BLaER1 treated with 17β-estradiol and CSF1 and Interleukin-3, amounts not matched to agents 10 nM and 100 nM (cell line): ENCODE measurements around the gene STARD13.
"Not testable (repeated sequence)": the region's sequence is repeated elsewhere in the genome, so short reads cannot be mapped to it uniquely, and the experiment has no call there.

Experiments
- H3K27ac ChIP-seq, 11 experiments: shearing (Covaris generic); formaldehyde crosslinking; 2 replicates each; pipeline ENCODE4 v1.8.1; 2022
- H3K27me3 ChIP-seq, 11 experiments: shearing (Covaris generic); formaldehyde crosslinking; 2 replicates each; pipeline ENCODE4 v1.8.1; 2022
- H3K36me3 ChIP-seq, 11 experiments: shearing (Covaris generic); formaldehyde crosslinking; 2 replicates each; pipeline ENCODE4 v1.8.1; 2022
- H3K4me1 ChIP-seq, 10 experiments: shearing (Covaris generic); formaldehyde crosslinking; 2 replicates each; pipeline ENCODE4 v1.8.1; 2022
- H3K4me2 ChIP-seq, 11 experiments: shearing (Covaris generic); formaldehyde crosslinking; 2 replicates each; pipeline ENCODE4 v1.8.1; 2022
- H3K4me3 ChIP-seq, 10 experiments: shearing (Covaris generic); formaldehyde crosslinking; 2 replicates each; pipeline ENCODE4 v1.8.1; 2022
- H3K9ac ChIP-seq, 11 experiments: shearing (Covaris generic); formaldehyde crosslinking; 2 replicates each; pipeline ENCODE4 v1.8.1; 2022
- H3K9me3 ChIP-seq, 11 experiments: shearing (Covaris generic); formaldehyde crosslinking; replicated peaks in 1 of 11; 2 replicates each; pipeline ENCODE4 v1.8.1; 2022
- H4K20me1 ChIP-seq, 11 experiments: shearing (Covaris generic); formaldehyde crosslinking; 2 replicates each; pipeline ENCODE4 v1.8.1; 2022
- Cebpa-rat ChIP-seq, 11 experiments: shearing (Covaris generic); IDR thresholded peaks; 2 replicates each; pipeline ENCODE4 v1.8.1; 2022

The STARD13 gene

GRCh38 chr13:33178209-33178840 is 107.2 kb downstream of the STARD13 start:
- no peaks in the 10 kb centered on the region for H3K27me3 ChIP-seq
- H3K9me3 ChIP-seq: peaks cover 0 to 7% (median 0%) of the 10 kb centered on the region in 11 experiments; a peak in 2 of 22 replicates
- no peak overlapping the region for H3K4me2 ChIP-seq
- no peak overlapping the region for H3K27ac ChIP-seq
- no peak for TF ChIP-seq Cebpa-rat (IDR thresholded peaks at IDR 0.05)
- no peaks in the 10 kb centered on the region; a peak in 1 of 22 replicates for H3K36me3 ChIP-seq
- peaks cover 0 to 16% (median 0%) of the 10 kb centered on the region in 10 experiments; a peak in 6 of 20 replicates for H3K4me1 ChIP-seq
- H4K20me1 ChIP-seq: no peaks in the 10 kb centered on the region
- no peak overlapping the region for H3K4me3 ChIP-seq
- H3K9ac ChIP-seq: no peak overlapping the region

GRCh38 chr13:33177340-33178208 is 108.0 kb downstream of the STARD13 start:
- not testable (repeated sequence) for H3K4me3 ChIP-seq, H3K36me3 ChIP-seq, H3K9me3 ChIP-seq, H3K27ac ChIP-seq, H4K20me1 ChIP-seq, H3K9ac ChIP-seq, H3K27me3 ChIP-seq, H3K4me2 ChIP-seq
- peaks cover 0 to 10% (median 0%) of the 10 kb centered on the region in 10 experiments; a peak in 5 of 20 replicates for H3K4me1 ChIP-seq

- Histone ChIP-seq H3K4me3 (no peak overlapping the region), H4K20me1 (no peaks in the 10 kb centered on the region), H3K27ac (no peak overlapping the region), H3K36me3 (no peaks in the 10 kb centered on the region; a peak in 1 of 22 replicates), H3K27me3 (no peaks in the 10 kb centered on the region), H3K9me3 (peaks cover 0 to 7% (median 0%) of the 10 kb centered on the region in 11 experiments; a peak in 2 of 22 replicates), H3K9ac (no peak overlapping the region), H3K4me1 (peaks cover 0 to 10% (median 0%) of the 10 kb centered on the region in 10 experiments; a peak in 5 of 20 replicates), H3K4me2 (no peak overlapping the region)
- TF ChIP-seq Cebpa-rat (IDR thresholded peaks at IDR 0.05): no peak
Observed at GRCh38 chr13:33176526-33176925, 109.0 kb downstream of the STARD13 start.

- TF ChIP-seq Cebpa-rat (IDR thresholded peaks at IDR 0.05): no peak
- no peak overlapping the region for H3K9ac ChIP-seq
- no peak overlapping the region for H3K4me3 ChIP-seq
- no peak overlapping the region for H3K27ac ChIP-seq
- H3K27me3 ChIP-seq: no peaks in the 10 kb centered on the region
- H4K20me1 ChIP-seq: no peaks in the 10 kb centered on the region
- no peaks in the 10 kb centered on the region; a peak in 1 of 22 replicates for H3K36me3 ChIP-seq
- no peak overlapping the region for H3K4me2 ChIP-seq
- peaks cover 0 to 7% (median 0%) of the 10 kb centered on the region in 11 experiments; a peak in 2 of 22 replicates for H3K9me3 ChIP-seq
- peaks cover 0 to 10% (median 0%) of the 10 kb centered on the region in 10 experiments; a peak in 5 of 20 replicates for H3K4me1 ChIP-seq
Observed at GRCh38 chr13:33175991-33176390, 109.6 kb downstream of the STARD13 start.

GRCh38 chr13:33174931-33175330 is 110.6 kb downstream of the STARD13 start:
- peaks cover 0 to 10% (median 0%) of the 10 kb centered on the region in 10 experiments; a peak in 5 of 20 replicates for H3K4me1 ChIP-seq
- H4K20me1 ChIP-seq: no peaks in the 10 kb centered on the region
- TF ChIP-seq Cebpa-rat (IDR thresholded peaks at IDR 0.05): no peak
- peak overlapping the region in 5 of 11 experiments; percentile 0 to 44 (median 19); a peak in 6 of 22 replicates for H3K4me2 ChIP-seq
- H3K27me3 ChIP-seq: no peaks in the 10 kb centered on the region
- H3K4me3 ChIP-seq: no peak overlapping the region
- no peak overlapping the region for H3K27ac ChIP-seq
- H3K36me3 ChIP-seq: no peaks in the 10 kb centered on the region; a peak in 1 of 22 replicates
- H3K9me3 ChIP-seq: peaks cover 0 to 7% (median 0%) of the 10 kb centered on the region in 11 experiments; a peak in 2 of 22 replicates
- no peak overlapping the region for H3K9ac ChIP-seq

GRCh38 chr13:33174491-33174890 is 111.1 kb downstream of the STARD13 start:
- no peak overlapping the region for H3K27ac ChIP-seq
- TF ChIP-seq Cebpa-rat (IDR thresholded peaks at IDR 0.05): no peak
- H4K20me1 ChIP-seq: no peaks in the 10 kb centered on the region
- no peak overlapping the region for H3K9ac ChIP-seq
- H3K9me3 ChIP-seq: peaks cover 0 to 7% (median 0%) of the 10 kb centered on the region in 11 experiments; a peak in 2 of 22 replicates
- H3K27me3 ChIP-seq: no peaks in the 10 kb centered on the region
- peaks cover 0 to 10% (median 0%) of the 10 kb centered on the region in 10 experiments; a peak in 5 of 20 replicates for H3K4me1 ChIP-seq
- peak overlapping the region in 5 of 11 experiments; percentile 0 to 44 (median 19); a peak in 5 of 22 replicates for H3K4me2 ChIP-seq
- H3K4me3 ChIP-seq: no peak overlapping the region
- no peaks in the 10 kb centered on the region; a peak in 1 of 22 replicates for H3K36me3 ChIP-seq

GRCh38 chr13:33172911-33173310 is 112.6 kb downstream of the STARD13 start:
- Histone ChIP-seq H3K27me3 (no peaks in the 10 kb centered on the region), H3K27ac (no peak overlapping the region), H3K9ac (no peak overlapping the region), H3K9me3 (peaks cover 0 to 3% (median 0%) of the 10 kb centered on the region in 11 experiments; a peak in 2 of 22 replicates), H3K4me2 (no peak overlapping the region), H4K20me1 (no peaks in the 10 kb centered on the region), H3K4me3 (no peak overlapping the region), H3K36me3 (no peaks in the 10 kb centered on the region; a peak in 1 of 22 replicates), H3K4me1 (peaks cover 0 to 10% (median 0%) of the 10 kb centered on the region in 10 experiments; a peak in 5 of 20 replicates)
- no peak for TF ChIP-seq Cebpa-rat (IDR thresholded peaks at IDR 0.05)

- Histone ChIP-seq H4K20me1 (no peaks in the 10 kb centered on the region), H3K27me3 (no peaks in the 10 kb centered on the region), H3K9me3 (peaks cover 0 to 2% (median 0%) of the 10 kb centered on the region in 11 experiments; a peak in 1 of 22 replicates), H3K4me3 (no peak overlapping the region), H3K9ac (no peak overlapping the region), H3K4me2 (no peak overlapping the region), H3K36me3 (no peaks in the 10 kb centered on the region; a peak in 1 of 22 replicates), H3K4me1 (peaks cover 0 to 10% (median under 1%) of the 10 kb centered on the region in 10 experiments; a peak in 6 of 20 replicates), H3K27ac (no peak overlapping the region)
- no peak for TF ChIP-seq Cebpa-rat (IDR thresholded peaks at IDR 0.05)
Observed at GRCh38 chr13:33172400-33172799, 113.2 kb downstream of the STARD13 start.
